Fibroblast of pulmonary artery (primary cell): Measurements from ENCODE around the gene JAG2.

Experiments used
- DNase-seq: peaks from one replicate; pipeline ENCODE4 v3.0.0-alpha.2; 2010; ENCODE audit warnings: low read depth
- H3K4me3 ChIP-seq: replicated peaks from 2 replicates; pipeline ENCODE4 v1.5.1; 2011; ENCODE audit warnings: low read depth, mild to moderate bottlenecking, control low read depth, low read length, moderate library complexity
- CTCF ChIP-seq: IDR thresholded peaks from 2 replicates; pipeline ENCODE4 v1.5.1; 2011; ENCODE audit warnings: mild to moderate bottlenecking, control low read depth, low read length, inconsistent platforms; ENCODE audit errors: missing control alignments

JAG2 gene

GRCh38 chr14:105144026-105144665 lies 24.4 kb downstream of the JAG2 start:
- DNase-seq = no peak
- TF ChIP-seq CTCF = no peak

GRCh38 chr14:105143451-105144025 lies 25.0 kb downstream of the JAG2 start:
- H3K4me3 ChIP-seq = no peak overlapping the region
- no peak for TF ChIP-seq CTCF
- DNase-seq = no peak

More at GRCh38 chr14:105144026-105144665, 24.4 kb downstream of the JAG2 start:
- H3K4me3 ChIP-seq = no peak overlapping the region

- no peak for TF ChIP-seq CTCF
- no peak overlapping the region for H3K4me3 ChIP-seq
- no peak for DNase-seq
Observed at GRCh38 chr14:105142651-105143450, 25.7 kb downstream of the JAG2 start.

GRCh38 chr14:105141486-105142281 lies 26.9 kb downstream of the JAG2 start:
- no peak for DNase-seq
- no peak overlapping the region for H3K4me3 ChIP-seq
- TF ChIP-seq CTCF = no peak

- DNase-seq = no peak
- H3K4me3 ChIP-seq = no peak overlapping the region
- TF ChIP-seq CTCF = no peak
Observed at GRCh38 chr14:105141026-105141425, 27.6 kb downstream of the JAG2 start.

- no peak for DNase-seq
Observed at GRCh38 chr14:105140581-105140980, 28.0 kb downstream of the JAG2 start.

More at GRCh38 chr14:105140581-105140980, 28.0 kb downstream of the JAG2 start:
- TF ChIP-seq CTCF = no peak
- no peak overlapping the region for H3K4me3 ChIP-seq
